H9 (cell line): ENCODE data around the gene ARID1B. TPM values are rescaled to one million over a fixed set of nuclear protein-coding genes. Genes with fewer than 3 reads are reported as not detected.
A peak's percentile ranks its signal among the peaks of the same experiment; 100 is the strongest.

ENCODE experiments used
- DNase-seq: peaks from one replicate; pipeline ENCODE4 v3.0.0-alpha.2; 2017
- H2AFZ ChIP-seq: one replicate; pipeline ENCODE4 v1.6.1; 2013; ENCODE audit warnings: mild to moderate bottlenecking, low read length, control low read depth, moderate library complexity
- H2AK5ac ChIP-seq: 2 replicates; pipeline ENCODE4 v1.6.1; 2013; ENCODE audit warnings: low read length, control low read depth, mixed read lengths; ENCODE audit not compliant: insufficient read length
- H2BK120ac ChIP-seq: one replicate; pipeline ENCODE4 v1.6.1; 2013; ENCODE audit warnings: low read depth, mild to moderate bottlenecking, low read length, control low read depth, inconsistent platforms; ENCODE audit not compliant: poor library complexity, severe bottlenecking
- H2BK12ac ChIP-seq: 2 replicates; pipeline ENCODE4 v1.6.1; 2013; ENCODE audit warnings: low read length, control low read depth, mixed read lengths, low read depth; ENCODE audit not compliant: insufficient read length
- H2BK15ac ChIP-seq: 2 replicates; pipeline ENCODE4 v1.6.1; 2013; ENCODE audit warnings: low read depth, low read length, control low read depth
- H2BK20ac ChIP-seq: one replicate; pipeline ENCODE4 v1.6.1; 2013; ENCODE audit warnings: low read depth, mild to moderate bottlenecking, low read length, control low read depth, inconsistent platforms; ENCODE audit not compliant: poor library complexity, severe bottlenecking
- H2BK5ac ChIP-seq: 2 replicates; pipeline ENCODE4 v1.6.1; 2013; ENCODE audit warnings: low read length, control low read depth, mixed read lengths; ENCODE audit not compliant: insufficient read length
- H3K14ac ChIP-seq: 2 replicates; pipeline ENCODE4 v1.6.1; 2013; ENCODE audit warnings: low read length, control low read depth; ENCODE audit not compliant: insufficient read depth
- H3K18ac ChIP-seq: 2 replicates; pipeline ENCODE4 v1.6.1; 2013; ENCODE audit warnings: low read depth, mild to moderate bottlenecking, mixed read lengths, low read length, control low read depth; ENCODE audit not compliant: insufficient read length
- H3K23ac ChIP-seq: 2 replicates; pipeline ENCODE4 v1.6.1; 2013; ENCODE audit warnings: low read length, control low read depth, mixed read lengths, low read depth; ENCODE audit not compliant: insufficient read length
- H3K23me2 ChIP-seq: 2 replicates; pipeline ENCODE4 v1.6.1; 2013; ENCODE audit warnings: low read depth, mild to moderate bottlenecking, mixed read lengths, low read length, control low read depth; ENCODE audit not compliant: insufficient read length, poor library complexity, severe bottlenecking
- H3K27ac ChIP-seq: 2 replicates; pipeline ENCODE4 v1.5.1; 2013; ENCODE audit warnings: low read length, control low read depth, mixed read lengths, low read depth; ENCODE audit not compliant: insufficient read length
- H3K27me3 ChIP-seq: 2 replicates; pipeline ENCODE4 v1.6.1; 2013; ENCODE audit warnings: low read length, control low read depth, inconsistent platforms; ENCODE audit not compliant: insufficient read depth
- H3K4ac ChIP-seq: 2 replicates; pipeline ENCODE4 v1.6.1; 2013; ENCODE audit warnings: low read depth, mild to moderate bottlenecking, control low read depth, inconsistent platforms, low read length, moderate library complexity
- H3K4me1 ChIP-seq: 2 replicates; pipeline ENCODE4 v1.6.1; 2013; ENCODE audit warnings: low read length, control low read depth, inconsistent platforms; ENCODE audit not compliant: insufficient read depth
- H3K4me2 ChIP-seq: 2 replicates; pipeline ENCODE4 v1.6.1; 2013; ENCODE audit warnings: low read length, control low read depth, mixed read lengths; ENCODE audit not compliant: insufficient read length, insufficient read depth
- H3K56ac ChIP-seq: 2 replicates; pipeline ENCODE4 v1.6.1; 2013; ENCODE audit warnings: low read depth, mild to moderate bottlenecking, mixed read lengths, low read length, control low read depth; ENCODE audit not compliant: insufficient read length
- H3K79me1 ChIP-seq: 2 replicates; pipeline ENCODE4 v1.6.1; 2013; ENCODE audit warnings: low read depth, mild to moderate bottlenecking, moderate library complexity, low read length, control low read depth, inconsistent platforms; ENCODE audit not compliant: insufficient read depth, poor library complexity, severe bottlenecking
- H3K79me2 ChIP-seq: 2 replicates; pipeline ENCODE4 v1.6.1; 2013; ENCODE audit warnings: low read length, control low read depth, inconsistent platforms; ENCODE audit not compliant: insufficient read depth
- H3K9ac ChIP-seq: 2 replicates; pipeline ENCODE4 v1.6.1; 2013; ENCODE audit warnings: low read length, control low read depth, mixed read lengths; ENCODE audit not compliant: insufficient read length; ENCODE audit errors: extremely low read depth
- H3K9me3 ChIP-seq: one replicate; pipeline ENCODE4 v1.6.1; 2013; ENCODE audit warnings: low read depth, low read length, inconsistent platforms; ENCODE audit not compliant: control insufficient read depth
- H3T11ph ChIP-seq: one replicate; pipeline ENCODE4 v1.6.1; 2013; ENCODE audit warnings: mild to moderate bottlenecking, low read length, control low read depth, inconsistent platforms
- H4K20me1 ChIP-seq: one replicate; pipeline ENCODE4 v1.6.1; 2013; ENCODE audit not compliant: control insufficient read depth, insufficient read length, insufficient read depth
- H4K5ac ChIP-seq: 2 replicates; pipeline ENCODE4 v1.6.1; 2013; ENCODE audit warnings: low read depth, mild to moderate bottlenecking, mixed read lengths, low read length, control low read depth; ENCODE audit not compliant: insufficient read length
- H4K8ac ChIP-seq: replicated peaks from 2 replicates; pipeline ENCODE4 v1.6.1; 2013; ENCODE audit warnings: low read length, control low read depth, mixed read lengths, low read depth; ENCODE audit not compliant: insufficient read length
- H4K91ac ChIP-seq: 2 replicates; pipeline ENCODE4 v1.6.1; 2013; ENCODE audit warnings: low read depth, mild to moderate bottlenecking, moderate library complexity, mixed read lengths, low read length, control low read depth; ENCODE audit not compliant: insufficient read length
- H3K27ac Mint-ChIP-seq, 3 experiments: 2 replicates in 2 of 3; 3 replicates in 1 of 3; pipeline ENCODE4 v1.8.0; 2020 to 2021; ENCODE audit warnings: mixed read lengths in 3 of 3, mild to moderate bottlenecking in 1 of 3, moderate library complexity in 1 of 3
- H3K27me3 Mint-ChIP-seq: 2 replicates; pipeline ENCODE4 v1.8.0; 2021; ENCODE audit warnings: low read depth, mild to moderate bottlenecking, moderate library complexity, mixed read lengths
- H3K36me3 Mint-ChIP-seq, 3 experiments: 2 replicates in 2 of 3; 3 replicates in 1 of 3; pipeline ENCODE4 v1.8.0; 2020 to 2021; ENCODE audit warnings: low read depth in 3 of 3, mixed read lengths in 3 of 3; ENCODE audit not compliant: insufficient read depth in 1 of 3
- H3K4me1 Mint-ChIP-seq, 2 experiments: 2 replicates each; pipeline ENCODE4 v1.8.0; 2020; ENCODE audit warnings: mixed read lengths in 2 of 2
- H3K4me3 Mint-ChIP-seq, 2 experiments: 2 replicates in 1 of 2; 3 replicates in 1 of 2; pipeline ENCODE4 v1.8.0; 2020 to 2021; ENCODE audit warnings: mild to moderate bottlenecking in 2 of 2, mixed read lengths in 2 of 2, moderate library complexity in 1 of 2
- H3K9me3 Mint-ChIP-seq, 2 experiments: 2 replicates in 1 of 2; 3 replicates in 1 of 2; pipeline ENCODE4 v1.8.0; 2020; ENCODE audit warnings: mild to moderate bottlenecking in 2 of 2, mixed read lengths in 2 of 2, moderate library complexity in 1 of 2
- WGBS: extraction: QIAGEN DNeasy Blood & Tissue Kit; methylation state at CpG from one replicate; pipeline ENCODE4 v1.1.7; 2013; ENCODE audit warnings: missing lambda C conversion rate, low lambda C conversion rate, mixed read lengths; ENCODE audit not compliant: insufficient read length; ENCODE audit errors: extremely low coverage; 5-methylcytosine and 5-hydroxymethylcytosine counted together
- total RNA-seq: library from RNA; stranded (reverse); gene quantifications from 2 replicates; pipeline ENCODE4 v1.2.1, GENCODE V29; 2021
- TF ChIP-seq, protein P1 (sequence below): fragments of 200-600 bp; sonication (generic); conservative IDR thresholded peaks from 3 replicates; pipeline ENCODE4 v1.8.0; 2021; ENCODE audit warnings: antibody characterized with exemption, mild to moderate bottlenecking

The ARID1B gene
- total RNA-seq, 1 experiment from 2014 or later, result 88.2 TPM

- no peaks in the 10 kb centered on the region for H4K20me1 ChIP-seq
These were observed 89.2 kb downstream of the ARID1B start for GRCh38 chr6:156866220-156867015.

More at GRCh38 chr6:156866220-156867015, 89.2 kb downstream of the ARID1B start:
- no peak overlapping the region for H2BK20ac ChIP-seq
- no peak overlapping the region for H3K18ac ChIP-seq
- no peak overlapping the region for H2BK5ac ChIP-seq
- H3K4me3 Mint-ChIP-seq, result no peak overlapping the region
- H3K27me3 ChIP-seq, result no peaks in the 10 kb centered on the region
- H3K79me1 ChIP-seq, result peaks cover 18% of the 10 kb centered on the region
- H3K56ac ChIP-seq, result no peak overlapping the region
- H4K8ac ChIP-seq, result no peak overlapping the region
- no peak overlapping the region for H3T11ph ChIP-seq
- H3K79me2 ChIP-seq, result peaks cover 33% of the 10 kb centered on the region; the same call in 1 of the 2 replicates
- no peak overlapping the region for H3K27ac ChIP-seq
- H3K23me2 ChIP-seq, result no peaks in the 10 kb centered on the region
- no peak overlapping the region for H4K91ac ChIP-seq
- H3K4me1 ChIP-seq, result peaks cover 13% of the 10 kb centered on the region; the same call in 1 of the 2 replicates
- H3K9me3 Mint-ChIP-seq, result no peaks in the 10 kb centered on the region
- H3K27ac Mint-ChIP-seq, result peak overlapping the region; percentile 19 to 82 (median 45); a peak in 4 of 7 replicates
- H2BK12ac ChIP-seq, result no peak overlapping the region
- H3K36me3 Mint-ChIP-seq, result no peaks in the 10 kb centered on the region
- H2AFZ ChIP-seq, result no peak overlapping the region
- H3K4me2 ChIP-seq, result no peak overlapping the region
- H4K5ac ChIP-seq, result no peak overlapping the region
- DNase-seq, result no peak
- no peak overlapping the region for H2BK15ac ChIP-seq
- WGBS, result no CpG with 5 or more reads among the region's 10 CpGs
- H3K4ac ChIP-seq, result no peak overlapping the region
- no peaks in the 10 kb centered on the region for H3K27me3 Mint-ChIP-seq
- H2AK5ac ChIP-seq, result no peak overlapping the region
- H3K4me1 Mint-ChIP-seq, result peaks cover 82 to 84% of the 10 kb centered on the region in 2 experiments
- TF ChIP-seq, protein P1, sequence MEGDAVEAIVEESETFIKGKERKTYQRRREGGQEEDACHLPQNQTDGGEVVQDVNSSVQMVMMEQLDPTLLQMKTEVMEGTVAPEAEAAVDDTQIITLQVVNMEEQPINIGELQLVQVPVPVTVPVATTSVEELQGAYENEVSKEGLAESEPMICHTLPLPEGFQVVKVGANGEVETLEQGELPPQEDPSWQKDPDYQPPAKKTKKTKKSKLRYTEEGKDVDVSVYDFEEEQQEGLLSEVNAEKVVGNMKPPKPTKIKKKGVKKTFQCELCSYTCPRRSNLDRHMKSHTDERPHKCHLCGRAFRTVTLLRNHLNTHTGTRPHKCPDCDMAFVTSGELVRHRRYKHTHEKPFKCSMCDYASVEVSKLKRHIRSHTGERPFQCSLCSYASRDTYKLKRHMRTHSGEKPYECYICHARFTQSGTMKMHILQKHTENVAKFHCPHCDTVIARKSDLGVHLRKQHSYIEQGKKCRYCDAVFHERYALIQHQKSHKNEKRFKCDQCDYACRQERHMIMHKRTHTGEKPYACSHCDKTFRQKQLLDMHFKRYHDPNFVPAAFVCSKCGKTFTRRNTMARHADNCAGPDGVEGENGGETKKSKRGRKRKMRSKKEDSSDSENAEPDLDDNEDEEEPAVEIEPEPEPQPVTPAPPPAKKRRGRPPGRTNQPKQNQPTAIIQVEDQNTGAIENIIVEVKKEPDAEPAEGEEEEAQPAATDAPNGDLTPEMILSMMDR, result no peak
- no peak overlapping the region for H3K23ac ChIP-seq
- no peak overlapping the region for H3K14ac ChIP-seq
- H3K9ac ChIP-seq, result no peak overlapping the region
- H2BK120ac ChIP-seq, result no peak overlapping the region
- no peaks in the 10 kb centered on the region for H3K9me3 ChIP-seq
